HS-27A (cell line): ENCODE measurements around the gene MYL5.
"Not testable (repeated sequence)": the region's sequence is repeated elsewhere in the genome, so short reads cannot be mapped to it uniquely, and the experiment has no call there.

Experiments
- DNase-seq: peaks from one replicate; pipeline ENCODE4 v3.0.0-alpha.2; 2012; ENCODE audit warnings: low read depth, missing footprints

The MYL5 gene

DNA sequence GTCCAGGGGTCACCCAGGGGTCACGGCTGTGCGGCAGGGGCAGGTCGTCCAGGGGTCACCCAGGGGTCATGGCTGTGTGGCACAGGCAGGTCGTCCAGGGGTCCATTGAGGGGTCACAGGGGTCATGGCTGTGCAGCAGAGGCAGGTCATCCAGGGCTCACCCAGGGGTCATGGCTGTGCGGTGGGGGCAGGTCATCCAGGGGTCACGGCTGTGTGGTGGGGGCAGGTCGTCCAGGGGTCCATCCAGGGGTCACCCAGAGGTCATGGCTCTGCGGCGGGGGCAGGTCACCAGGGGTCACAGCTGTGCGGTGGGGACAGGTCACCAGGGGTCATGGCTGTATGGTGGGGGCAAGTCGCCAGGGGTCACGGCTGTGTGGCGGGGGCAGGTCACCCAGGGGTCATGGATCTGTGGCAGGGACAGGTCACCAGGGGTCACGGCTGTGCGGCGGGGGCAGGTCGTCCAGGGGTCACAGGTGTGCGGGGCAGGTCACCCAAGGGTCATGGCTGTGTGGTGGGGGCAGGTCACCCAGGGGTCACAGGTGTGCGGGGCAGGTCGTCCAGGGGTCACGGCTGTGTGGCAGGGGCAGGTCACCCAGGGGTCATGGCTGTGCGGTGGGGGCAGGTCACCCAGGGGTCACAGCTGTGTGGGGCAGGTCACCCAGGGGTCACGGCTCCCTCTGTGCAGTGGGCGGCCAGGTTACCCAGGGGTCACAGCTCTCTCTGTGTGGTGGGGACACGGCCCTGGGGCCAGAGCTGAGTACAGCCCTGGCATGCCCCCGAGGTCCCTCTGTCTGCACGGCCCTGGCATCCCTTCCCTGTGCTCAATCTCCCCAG is 16.3 kb upstream of the MYL5 start:
- DNase-seq, result no peak

DNA sequence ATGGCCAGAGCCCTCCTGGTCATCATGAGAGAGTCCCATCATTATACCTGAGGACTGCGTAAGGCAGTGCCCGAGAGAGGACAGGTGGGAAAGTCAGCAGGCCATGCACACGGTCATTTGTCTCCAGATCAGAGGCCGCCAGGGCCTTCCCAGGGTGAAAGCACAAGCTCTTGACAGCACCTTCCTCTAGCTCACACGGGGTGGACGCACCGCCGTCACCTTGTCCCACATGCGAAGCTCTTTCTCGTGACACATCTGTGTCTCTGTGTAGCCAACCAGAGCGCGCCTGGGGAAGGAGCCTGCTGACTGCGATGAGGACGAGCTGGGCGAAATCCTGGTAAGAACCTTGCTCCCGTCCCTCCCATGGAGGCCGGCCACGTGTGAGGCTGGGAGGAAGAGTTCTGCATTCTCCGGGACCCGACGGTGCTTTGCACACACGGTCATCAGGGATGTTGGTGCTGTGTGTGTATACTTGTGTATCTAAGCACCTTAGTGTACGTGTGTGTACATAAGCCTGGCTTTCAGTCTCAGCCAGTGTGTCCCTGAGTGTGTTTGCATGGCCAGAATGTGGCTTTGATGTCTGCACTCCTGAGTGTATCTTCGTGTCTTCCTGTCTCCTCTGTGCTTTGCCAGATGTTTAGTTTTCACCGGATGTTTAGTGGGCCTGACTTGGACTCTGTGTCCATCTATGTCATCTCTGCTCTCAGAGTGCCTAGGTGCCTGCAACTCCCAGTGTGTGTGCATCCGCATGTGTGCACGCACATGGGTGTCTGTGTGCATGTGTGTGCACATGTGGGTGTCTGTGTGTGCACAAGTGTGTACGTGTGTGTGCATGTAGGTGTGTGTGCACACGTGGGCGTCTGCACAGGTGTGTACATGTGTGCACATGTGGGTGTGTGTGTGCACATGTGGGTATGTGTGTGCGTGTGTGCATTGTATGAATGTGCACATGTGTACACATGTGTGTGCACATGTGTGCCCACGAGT is 15.4 kb upstream of the MYL5 start:
- no peak for DNase-seq

GRCh38 chr4:659851-660250 is 14.5 kb upstream of the MYL5 start:
- DNase-seq, result no peak

GRCh38 chr4:660401-660800 is 13.9 kb upstream of the MYL5 start:
- no peak for DNase-seq

DNA sequence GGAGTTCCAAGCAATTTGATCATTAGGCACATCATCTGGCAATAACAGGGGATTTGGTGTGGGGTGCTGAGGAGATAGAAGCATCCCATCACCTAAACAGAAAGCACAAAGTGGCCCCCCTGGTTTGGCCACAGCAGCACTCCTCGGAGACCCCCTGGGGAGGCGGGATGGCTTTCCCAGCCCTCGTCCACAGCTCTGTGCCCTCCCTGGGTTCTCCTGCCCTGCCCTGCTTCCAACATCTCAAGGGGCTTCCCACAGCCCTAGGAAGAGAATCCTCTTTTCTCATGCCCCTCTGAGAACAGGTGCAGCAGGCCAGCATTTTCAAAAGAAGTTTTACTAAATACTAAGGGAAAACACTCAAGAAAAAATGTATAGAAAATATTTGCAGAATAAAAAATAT is 13.1 kb upstream of the MYL5 start:
- DNase-seq, result no peak

DNA sequence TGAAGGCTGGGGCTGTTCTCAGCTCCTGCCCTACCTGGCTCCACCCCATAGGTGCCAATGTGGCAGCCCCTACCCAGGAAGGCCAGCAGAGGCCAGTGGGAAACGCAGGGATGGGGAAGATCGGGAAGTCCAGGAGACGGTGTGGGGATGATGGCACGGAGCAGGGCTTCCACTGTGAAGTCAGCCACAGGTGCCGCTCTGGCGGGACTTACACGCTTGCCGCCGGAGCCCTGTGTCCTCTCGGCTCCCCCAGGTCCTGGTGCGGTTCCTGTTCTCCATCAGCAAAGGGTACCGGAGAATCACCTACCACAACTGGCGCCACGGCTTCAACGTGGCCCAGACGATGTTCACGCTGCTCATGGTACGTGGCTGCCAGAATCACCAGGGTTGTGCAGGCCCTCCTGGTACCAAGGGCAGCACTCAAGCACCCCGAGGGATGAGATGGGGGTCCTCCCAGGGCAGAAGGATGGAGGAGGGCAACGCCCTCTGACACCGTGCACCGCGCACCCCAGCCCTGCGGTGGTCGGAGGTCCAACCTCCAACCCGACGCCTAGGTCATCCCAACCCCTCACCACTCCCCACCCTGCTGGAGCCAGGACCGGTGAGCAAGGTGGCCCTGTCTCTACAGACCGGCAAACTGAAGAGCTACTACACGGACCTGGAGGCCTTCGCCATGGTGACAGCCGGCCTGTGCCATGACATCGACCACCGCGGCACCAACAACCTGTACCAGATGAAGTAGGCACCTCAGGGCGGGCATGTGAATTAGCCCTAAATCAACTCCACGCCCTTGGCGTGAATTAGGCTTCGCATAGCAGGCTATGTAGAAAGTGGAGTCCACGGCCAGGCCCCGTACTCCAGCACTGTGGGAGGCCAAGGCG is 12.2 kb upstream of the MYL5 start:
- DNase-seq, result no peak

DNA sequence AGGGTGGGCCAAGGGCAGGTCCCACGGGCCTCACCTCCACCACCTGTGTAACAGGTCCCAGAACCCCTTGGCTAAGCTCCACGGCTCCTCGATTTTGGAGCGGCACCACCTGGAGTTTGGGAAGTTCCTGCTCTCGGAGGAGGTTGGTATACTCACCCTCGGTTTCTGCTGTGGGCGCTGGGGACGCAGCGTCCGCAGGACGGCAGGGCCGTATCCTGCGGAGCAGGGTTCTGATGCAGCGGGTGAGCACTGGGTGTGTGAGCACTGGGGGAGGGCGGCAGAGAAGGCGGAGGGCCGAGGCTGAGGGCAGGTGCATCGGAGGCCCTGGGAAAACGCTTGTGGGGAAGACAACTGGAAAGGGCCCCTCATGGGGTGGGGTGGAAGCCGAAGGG is 11.3 kb upstream of the MYL5 start:
- DNase-seq, result no peak

GRCh38 chr4:663438-664428 is 10.6 kb upstream of the MYL5 start:
- DNase-seq, result no peak

DNA sequence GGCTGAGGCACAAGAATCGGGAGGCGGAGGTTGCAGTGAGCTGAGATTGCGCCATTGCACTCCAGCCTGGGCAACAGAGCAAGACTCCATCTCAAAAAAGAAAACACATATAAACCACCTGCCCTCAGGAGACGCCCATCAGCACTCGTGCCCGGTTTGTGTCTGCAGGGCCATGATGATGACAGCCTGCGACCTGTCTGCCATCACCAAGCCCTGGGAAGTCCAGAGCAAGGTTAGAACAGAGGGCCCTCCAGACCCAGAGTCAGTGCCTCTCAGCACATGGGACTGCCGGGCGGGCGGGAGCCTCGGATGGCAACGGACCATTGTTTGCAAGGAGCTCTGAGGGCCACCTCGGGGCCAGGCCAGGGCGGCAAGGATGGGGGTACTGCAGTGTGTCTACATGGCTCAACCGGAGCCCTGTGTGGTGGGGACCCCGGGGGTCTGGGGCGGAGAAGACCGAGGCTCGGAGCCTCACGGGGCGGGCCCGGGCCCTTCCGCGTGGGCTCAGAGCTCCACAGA is 9.6 kb upstream of the MYL5 start:
- no peak for DNase-seq

- DNase-seq, result no peak
These were observed 9.0 kb upstream of the MYL5 start for GRCh38 chr4:665381-665750.

DNA sequence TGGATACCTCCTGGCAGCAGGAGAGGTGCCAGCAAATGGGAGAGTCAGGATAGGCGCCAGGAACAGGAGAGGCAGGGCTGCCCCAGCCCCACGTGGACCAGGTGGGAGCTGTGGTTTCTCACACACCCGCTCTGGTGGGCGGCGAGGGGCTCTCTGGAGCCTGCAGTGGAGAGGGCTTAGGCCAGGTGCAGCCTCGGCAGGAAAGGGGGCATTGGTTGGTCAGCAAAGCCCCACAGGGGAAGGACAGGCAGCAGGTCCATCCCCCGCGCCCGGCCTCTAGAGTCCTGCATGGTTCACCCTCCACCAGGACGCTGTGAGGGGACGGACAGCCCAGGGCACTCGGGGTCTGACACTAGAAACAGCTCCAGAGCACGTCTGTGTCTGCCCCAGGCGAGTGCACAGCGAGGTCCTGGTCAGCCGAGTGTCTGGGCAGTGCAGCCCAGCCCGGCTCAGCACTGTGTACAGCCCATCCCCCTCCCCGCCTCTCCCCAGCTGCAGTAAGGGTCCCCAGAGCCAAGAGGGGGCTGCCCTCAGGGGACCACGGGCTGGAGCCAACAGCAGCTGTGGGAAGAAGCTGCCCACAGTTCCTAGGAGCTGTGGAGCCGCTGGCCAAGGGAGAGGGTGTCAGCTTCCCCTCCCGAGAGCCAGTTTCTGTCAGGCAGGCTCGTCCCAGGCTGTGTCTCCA is 8.4 kb upstream of the MYL5 start:
- no peak for DNase-seq

DNA sequence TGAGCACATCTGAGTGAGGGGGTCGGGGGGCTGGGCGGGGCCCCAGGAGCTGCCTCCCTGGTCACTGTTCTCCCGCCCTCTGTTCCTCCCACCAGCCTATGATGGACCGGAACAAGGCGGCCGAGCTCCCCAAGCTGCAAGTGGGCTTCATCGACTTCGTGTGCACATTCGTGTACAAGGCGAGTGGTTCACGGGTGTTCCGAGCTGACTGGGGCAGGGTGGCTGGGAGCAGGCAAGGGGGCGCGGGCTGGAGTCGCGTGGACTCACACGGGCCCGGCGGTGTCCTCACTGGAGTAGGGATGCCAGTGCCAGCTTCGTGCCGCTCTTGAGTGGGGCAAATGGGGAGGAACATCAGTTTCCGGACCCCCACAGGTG is 7.9 kb upstream of the MYL5 start:
- DNase-seq, result no peak

DNA sequence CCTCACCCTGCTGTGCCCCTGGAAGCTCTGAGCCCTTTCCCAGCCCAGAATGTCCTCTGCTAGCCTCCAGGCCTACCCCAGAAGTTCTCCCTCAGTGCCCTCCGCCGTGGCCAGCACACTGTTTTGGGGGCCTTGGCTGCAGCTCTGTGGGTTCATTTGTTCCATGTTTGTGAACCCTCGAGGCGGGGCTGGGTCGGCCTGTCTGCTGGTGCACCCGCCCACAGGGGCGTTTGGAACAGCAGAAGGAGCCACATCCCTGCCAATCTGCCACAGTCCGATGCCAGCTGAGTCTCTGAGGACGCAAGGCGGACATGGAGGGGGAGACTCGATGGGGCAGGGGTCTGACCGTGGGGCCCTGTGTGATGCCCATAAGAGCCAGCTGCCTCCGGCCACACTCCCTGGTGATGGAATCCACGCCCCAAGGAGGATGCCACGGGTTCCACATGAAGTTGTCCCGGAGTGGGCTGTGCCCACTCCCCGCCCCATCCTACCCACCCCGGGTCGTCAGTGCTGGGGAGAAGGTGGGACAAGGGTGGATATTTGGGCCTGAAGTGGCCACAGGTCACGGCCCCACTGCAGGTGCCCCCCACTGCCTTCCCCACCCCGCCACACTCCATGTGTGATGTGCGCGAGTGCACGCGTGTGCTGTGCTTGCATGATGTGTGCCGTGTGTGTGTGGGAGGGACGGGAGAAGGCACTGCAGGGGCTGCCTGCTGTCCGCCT is 7.4 kb upstream of the MYL5 start:
- no peak for DNase-seq

- DNase-seq, result no peak
These were observed 6.8 kb upstream of the MYL5 start for GRCh38 chr4:667545-667925.

DNA sequence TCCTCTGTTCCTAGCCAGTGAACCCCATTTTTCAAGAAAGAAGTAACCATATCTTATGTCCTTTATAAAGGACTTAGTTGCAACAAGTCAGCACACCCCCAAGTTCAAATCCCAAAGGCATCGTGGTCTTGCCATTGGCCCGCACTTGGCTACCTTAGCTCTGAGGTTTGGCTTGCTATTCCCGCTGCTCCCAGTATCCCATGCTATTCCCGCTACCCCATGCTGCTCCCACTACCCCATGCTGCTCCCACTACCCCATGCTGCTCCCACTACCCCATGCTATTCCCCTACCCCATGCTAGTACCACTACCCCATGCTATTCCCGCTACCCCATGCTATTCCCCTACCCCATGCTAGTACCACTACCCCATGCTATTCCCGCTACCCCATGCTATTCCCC is 6.1 kb upstream of the MYL5 start:
- DNase-seq, result not testable (repeated sequence)

DNA sequence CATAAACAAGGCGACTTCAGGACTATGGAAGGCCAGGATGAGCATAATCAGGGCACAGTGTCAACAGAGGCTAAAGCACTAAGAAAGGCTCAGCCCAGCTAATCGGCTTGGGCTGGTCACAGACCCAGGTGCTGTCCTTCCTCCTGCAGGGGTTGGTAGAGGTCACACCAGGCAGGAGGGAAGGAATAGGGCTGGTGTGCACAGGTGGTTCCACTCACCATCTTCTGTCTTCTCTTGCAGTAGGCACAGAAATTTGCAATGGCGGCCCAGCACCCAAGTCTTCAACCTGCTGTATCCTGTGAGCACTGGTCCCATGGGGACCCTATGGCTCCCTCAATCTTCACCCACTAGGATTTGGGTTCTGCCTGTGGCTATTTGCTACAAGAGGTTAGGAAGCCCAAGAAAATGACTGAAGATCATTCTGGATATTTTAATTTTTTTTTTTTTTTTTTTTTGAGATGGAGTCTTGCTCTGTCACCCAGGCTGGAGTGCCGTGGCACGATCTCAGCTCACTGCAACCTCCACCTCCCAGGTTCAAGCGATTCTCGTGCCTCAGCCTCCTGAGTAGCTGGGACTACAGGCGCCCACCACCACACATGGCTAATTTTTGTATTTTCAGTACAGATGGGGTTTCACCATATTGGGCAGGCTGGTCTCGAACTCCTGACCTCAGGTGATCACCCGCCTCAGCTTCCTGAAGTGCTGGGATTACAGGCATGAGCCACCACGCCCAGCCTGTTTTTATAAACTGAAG is 4.4 kb upstream of the MYL5 start:
- not testable (repeated sequence) for DNase-seq

GRCh38 chr4:671769-672168 is 2.6 kb upstream of the MYL5 start:
- DNase-seq, result no peak

GRCh38 chr4:673349-674091 is 822 bp upstream of the MYL5 start:
- no peak for DNase-seq
